Progenitor cell of endocrine pancreas (in vitro differentiated cells): Measurements from ENCODE around the gene RNU11. TPM values are rescaled to one million over a fixed set of nuclear protein-coding genes. Genes with fewer than 3 reads are reported as not detected.

Source experiments
- DNase-seq: peaks from one replicate; pipeline ENCODE4 v3.0.0; 2021; ENCODE audit warnings: low spot score; ENCODE audit not compliant: unreplicated experiment
- H3K27ac Mint-ChIP-seq: 2 replicates; pipeline ENCODE4 v1.8.0; 2021; ENCODE audit warnings: mild to moderate bottlenecking, moderate library complexity, mixed read lengths
- H3K27me3 Mint-ChIP-seq: 2 replicates; pipeline ENCODE4 v1.8.0; 2021; ENCODE audit warnings: mixed read lengths
- H3K36me3 Mint-ChIP-seq: 2 replicates; pipeline ENCODE4 v1.8.0; 2022; ENCODE audit warnings: mixed read lengths; ENCODE audit not compliant: insufficient read depth
- H3K4me1 Mint-ChIP-seq: 2 replicates; pipeline ENCODE4 v1.8.0; 2021; ENCODE audit warnings: low read depth, mixed read lengths
- H3K4me3 Mint-ChIP-seq: 2 replicates; pipeline ENCODE4 v1.8.0; 2021; ENCODE audit warnings: low read depth, mild to moderate bottlenecking, moderate library complexity, mixed read lengths
- H3K9me3 Mint-ChIP-seq: 2 replicates; pipeline ENCODE4 v1.8.0; 2021; ENCODE audit warnings: low read depth, mixed read lengths
- total RNA-seq: library from RNA; stranded (reverse); gene quantifications from 2 replicates; pipeline ENCODE4 v1.2.1, GENCODE V29; 2021
- TF ChIP-seq, protein P1 (sequence below): fragments of 200-600 bp; sonication (generic); IDR thresholded peaks from one replicate; pipeline ENCODE4 v1.5.0; 2021; ENCODE audit warnings: antibody characterized with exemption, mild to moderate bottlenecking; ENCODE audit not compliant: unreplicated experiment

RNU11 gene
- total RNA-seq, 1 donor from 2014 or later = not detected

DNA sequence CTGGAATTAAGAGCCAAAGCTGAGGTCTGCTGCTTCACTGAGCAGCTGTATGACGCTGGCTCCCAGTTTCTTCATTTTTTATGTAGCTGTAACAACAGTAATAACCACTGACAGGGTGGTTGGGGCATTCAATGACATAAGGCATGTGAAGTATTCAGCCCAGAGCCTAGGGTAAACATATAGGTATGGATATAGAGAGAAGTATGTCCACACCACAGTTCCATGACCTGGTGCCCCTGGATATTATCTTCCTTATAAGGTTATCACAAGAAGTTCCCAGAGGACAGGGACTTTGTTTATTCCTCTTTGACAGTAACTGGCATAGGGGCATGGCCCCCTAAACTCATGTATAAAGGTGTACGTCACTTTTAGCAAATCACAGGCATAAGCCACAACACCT is 41.6 kb upstream of the RNU11 start:
- Mint-ChIP-seq H3K27me3 (no peaks in the 10 kb centered on the region), H3K9me3 (no peaks in the 10 kb centered on the region), H3K36me3 (peaks cover 2% of the 10 kb centered on the region), H3K4me3 (no peak overlapping the region), H3K27ac (no peak overlapping the region), H3K4me1 (peaks cover 6% of the 10 kb centered on the region)
- no peak for DNase-seq
- TF ChIP-seq, protein P1, sequence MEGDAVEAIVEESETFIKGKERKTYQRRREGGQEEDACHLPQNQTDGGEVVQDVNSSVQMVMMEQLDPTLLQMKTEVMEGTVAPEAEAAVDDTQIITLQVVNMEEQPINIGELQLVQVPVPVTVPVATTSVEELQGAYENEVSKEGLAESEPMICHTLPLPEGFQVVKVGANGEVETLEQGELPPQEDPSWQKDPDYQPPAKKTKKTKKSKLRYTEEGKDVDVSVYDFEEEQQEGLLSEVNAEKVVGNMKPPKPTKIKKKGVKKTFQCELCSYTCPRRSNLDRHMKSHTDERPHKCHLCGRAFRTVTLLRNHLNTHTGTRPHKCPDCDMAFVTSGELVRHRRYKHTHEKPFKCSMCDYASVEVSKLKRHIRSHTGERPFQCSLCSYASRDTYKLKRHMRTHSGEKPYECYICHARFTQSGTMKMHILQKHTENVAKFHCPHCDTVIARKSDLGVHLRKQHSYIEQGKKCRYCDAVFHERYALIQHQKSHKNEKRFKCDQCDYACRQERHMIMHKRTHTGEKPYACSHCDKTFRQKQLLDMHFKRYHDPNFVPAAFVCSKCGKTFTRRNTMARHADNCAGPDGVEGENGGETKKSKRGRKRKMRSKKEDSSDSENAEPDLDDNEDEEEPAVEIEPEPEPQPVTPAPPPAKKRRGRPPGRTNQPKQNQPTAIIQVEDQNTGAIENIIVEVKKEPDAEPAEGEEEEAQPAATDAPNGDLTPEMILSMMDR = no peak

DNA sequence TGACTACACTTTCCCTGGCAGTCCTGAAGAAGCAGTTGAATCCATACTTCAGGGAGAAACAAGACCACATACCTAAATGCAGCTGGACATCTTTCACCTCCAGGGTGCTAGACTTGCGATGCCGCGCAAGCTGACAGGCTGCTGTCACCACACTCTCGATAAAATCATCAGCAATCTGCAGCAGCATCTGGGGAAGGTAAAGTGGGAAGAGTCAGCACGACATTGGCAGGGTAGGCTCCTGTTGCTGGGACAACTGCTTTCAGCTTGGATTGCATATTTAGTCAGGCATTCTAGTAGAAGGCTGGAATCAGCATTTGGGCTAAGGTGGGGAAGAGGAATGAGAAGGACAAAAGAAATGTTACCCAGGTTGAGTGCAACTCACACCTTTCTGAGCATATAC is 35.2 kb upstream of the RNU11 start:
- Mint-ChIP-seq H3K4me3 (no peak overlapping the region), H3K27ac (no peak overlapping the region), H3K36me3 (peaks cover 12% of the 10 kb centered on the region), H3K4me1 (no peaks in the 10 kb centered on the region), H3K27me3 (no peaks in the 10 kb centered on the region), H3K9me3 (no peaks in the 10 kb centered on the region)
- TF ChIP-seq, protein P1 = no peak
- no peak for DNase-seq

DNA sequence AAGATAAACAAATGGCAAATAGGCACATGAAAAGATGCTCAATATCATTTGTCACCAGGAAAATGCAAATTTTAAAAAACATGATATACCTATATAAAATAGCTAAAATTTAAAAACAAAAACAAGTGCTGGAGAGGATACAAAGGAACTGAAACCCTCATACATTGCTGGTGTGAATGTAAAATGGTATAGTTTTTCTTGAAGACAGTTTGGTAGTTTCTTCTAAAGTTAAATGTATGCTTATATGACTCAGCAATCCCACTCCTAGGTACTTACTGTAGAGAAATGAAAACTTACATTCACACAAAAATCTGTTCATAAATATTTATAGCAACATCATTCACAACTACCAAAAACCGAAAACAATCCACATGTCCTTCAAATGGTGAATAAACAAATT is 16.7 kb upstream of the RNU11 start:
- Mint-ChIP-seq H3K27me3 (no peaks in the 10 kb centered on the region), H3K9me3 (no peaks in the 10 kb centered on the region), H3K4me1 (no peaks in the 10 kb centered on the region), H3K27ac (no peak overlapping the region), H3K4me3 (no peak overlapping the region), H3K36me3 (peaks cover 5% of the 10 kb centered on the region)
- no peak for DNase-seq
- TF ChIP-seq, protein P1 = no peak

DNA sequence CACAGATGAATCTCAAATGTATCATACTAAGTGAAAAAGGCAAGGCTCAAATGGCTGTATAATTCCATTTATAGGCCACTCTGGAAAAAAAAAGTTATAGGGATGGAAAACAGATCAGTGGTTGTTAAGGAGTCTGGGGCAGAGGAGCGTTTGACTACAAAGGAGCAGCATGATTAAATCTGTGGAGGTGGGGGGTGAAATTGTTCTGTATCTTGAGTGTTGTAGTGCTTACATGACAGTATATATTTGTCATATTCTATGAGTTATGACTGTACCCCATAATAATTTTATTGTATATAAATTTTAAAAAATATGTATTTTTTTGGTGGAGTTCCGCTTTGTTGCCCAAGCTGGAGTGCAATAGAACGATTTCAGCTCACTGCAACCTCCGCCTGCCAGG is 15.8 kb upstream of the RNU11 start:
- peaks cover 5% of the 10 kb centered on the region for H3K36me3 Mint-ChIP-seq
- TF ChIP-seq, protein P1 = no peak
- no peak for DNase-seq

DNA sequence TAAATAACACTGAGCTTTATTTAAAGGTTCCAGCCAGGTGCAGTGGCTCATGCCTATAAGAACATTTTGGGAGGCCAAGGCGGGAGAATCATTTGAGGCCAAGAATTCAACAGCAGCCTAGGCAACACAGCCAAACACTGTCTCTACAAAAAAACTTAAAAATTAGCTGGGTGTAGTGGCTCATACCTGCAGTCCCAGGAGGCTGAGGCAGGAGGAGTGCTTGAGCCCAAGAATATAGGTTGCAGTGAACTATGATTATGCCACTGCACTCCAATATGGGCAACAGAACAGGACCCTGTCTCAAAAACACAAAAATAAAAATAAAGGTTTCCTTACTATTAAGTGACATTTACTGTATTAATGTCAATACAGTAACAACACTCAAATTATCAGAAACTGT is 7.6 kb upstream of the RNU11 start:
- no peaks in the 10 kb centered on the region for H3K27me3 Mint-ChIP-seq
- H3K4me3 Mint-ChIP-seq = peak overlapping the region; percentile 52
- no peaks in the 10 kb centered on the region for H3K9me3 Mint-ChIP-seq
- peaks cover 11% of the 10 kb centered on the region for H3K4me1 Mint-ChIP-seq
- TF ChIP-seq, protein P1 = peak; percentile 43
- H3K36me3 Mint-ChIP-seq = no peaks in the 10 kb centered on the region
- no peak overlapping the region for H3K27ac Mint-ChIP-seq
- DNase-seq = no peak

More for the DNA sequence above, 15.8 kb upstream of the RNU11 start:
- Mint-ChIP-seq H3K4me3 (no peak overlapping the region), H3K9me3 (no peaks in the 10 kb centered on the region), H3K27ac (peak overlapping the region; percentile 59), H3K4me1 (no peaks in the 10 kb centered on the region), H3K27me3 (no peaks in the 10 kb centered on the region)
